Measurements from ENCODE around the gene KDM1B.
"Not testable (repeated sequence)": the region's sequence is repeated elsewhere in the genome, so short reads cannot be mapped to it uniquely, and the experiment has no call there.

KDM1B gene

GRCh38 chr6:18186540-18187250, 31.5 kb downstream of the KDM1B start:
- DNase-seq (no peak), ATAC-seq (no peak)

- ATAC-seq (no peak), DNase-seq (no peak)
Measured at GRCh38 chr6:18187701-18188100, 32.5 kb downstream of the KDM1B start.

GRCh38 chr6:18189196-18189595, 34.0 kb downstream of the KDM1B start:
- no peak for DNase-seq
- ATAC-seq, result no peak

- DNase-seq (no peak), ATAC-seq (no peak)
Measured at GRCh38 chr6:18192026-18192425, 36.8 kb downstream of the KDM1B start.

- DNase-seq (no peak), ATAC-seq (no peak)
Measured at GRCh38 chr6:18203786-18204185, 48.6 kb downstream of the KDM1B start.

GRCh38 chr6:18204691-18205090, 49.5 kb downstream of the KDM1B start:
- DNase-seq (no peak), ATAC-seq (no peak)

GRCh38 chr6:18206591-18206990, 51.4 kb downstream of the KDM1B start:
- ATAC-seq (no peak), DNase-seq (no peak)

GRCh38 chr6:18207438-18207837, 52.2 kb downstream of the KDM1B start:
- ATAC-seq (no peak), DNase-seq (no peak)

- ATAC-seq, result no peak
- DNase-seq, result no peak
Measured at GRCh38 chr6:18207949-18208348, 52.7 kb downstream of the KDM1B start.

- not testable (repeated sequence) for DNase-seq, ATAC-seq
Measured at GRCh38 chr6:18208778-18209177, 53.6 kb downstream of the KDM1B start.

- ATAC-seq (no peak), DNase-seq (no peak)
Measured at GRCh38 chr6:18209539-18210197, 54.4 kb downstream of the KDM1B start.

- ATAC-seq (no peak), DNase-seq (no peak)
Measured at GRCh38 chr6:18210707-18211106, 55.5 kb downstream of the KDM1B start.

GRCh38 chr6:18211338-18211737, 56.1 kb downstream of the KDM1B start:
- DNase-seq (no peak), ATAC-seq (peak; percentile 61)

GRCh38 chr6:18212231-18212630, 57.0 kb downstream of the KDM1B start:
- DNase-seq, result no peak
- ATAC-seq, result no peak

- DNase-seq (no peak), ATAC-seq (no peak)
Measured at GRCh38 chr6:18213439-18213838, 58.2 kb downstream of the KDM1B start.

GRCh38 chr6:18214003-18214402, 58.8 kb downstream of the KDM1B start:
- no peak for DNase-seq

GRCh38 chr6:18215436-18215835, 60.2 kb downstream of the KDM1B start:
- DNase-seq (no peak), ATAC-seq (no peak)

More at GRCh38 chr6:18214003-18214402, 58.8 kb downstream of the KDM1B start:
- no peak for ATAC-seq

- DNase-seq (no peak), ATAC-seq (no peak)
Measured at GRCh38 chr6:18216411-18216810, 61.2 kb downstream of the KDM1B start.

GRCh38 chr6:18218233-18218632, 63.0 kb downstream of the KDM1B start:
- ATAC-seq, result no peak
- DNase-seq, result no peak

- ATAC-seq (no peak), DNase-seq (no peak)
Measured at GRCh38 chr6:18219591-18219990, 64.4 kb downstream of the KDM1B start.

GRCh38 chr6:18221288-18221615, 66.0 kb downstream of the KDM1B start:
- DNase-seq, result no peak
- ATAC-seq, result no peak

- not testable (repeated sequence) for ATAC-seq, DNase-seq
Measured at GRCh38 chr6:18226451-18227105, 71.4 kb downstream of the KDM1B start.

- DNase-seq, result not testable (repeated sequence)
Measured at GRCh38 chr6:18227166-18227565, 71.9 kb downstream of the KDM1B start.

More at GRCh38 chr6:18227166-18227565, 71.9 kb downstream of the KDM1B start:
- ATAC-seq, result not testable (repeated sequence)

Measured in stimulated activated naive CD8-positive, alpha-beta T cell treated with anti-CD3 and anti-CD28 coated beads, Interleukin-15, Interleukin-2, amounts not matched to agents 100 U/mL and 50 U/mL, for 24 hours (primary cell).